Neutrophil (primary cell): ENCODE measurements around the gene PLEKHA4.
A peak's percentile ranks its signal among the peaks of the same experiment; 100 is the strongest.
"Not testable (repeated sequence)": the region's sequence is repeated elsewhere in the genome, so short reads cannot be mapped to it uniquely, and the experiment has no call there.

Experiments
- H3K27ac ChIP-seq: fragments of 200-600 bp; sonication (generic); 2 replicates; pipeline ENCODE4 v1.5.1; 2016; ENCODE audit warnings: mild to moderate bottlenecking, moderate library complexity
- H3K27me3 ChIP-seq: fragments of 200-600 bp; sonication (generic); 2 replicates; pipeline ENCODE4 v1.6.0; 2016; ENCODE audit warnings: mild to moderate bottlenecking
- H3K36me3 ChIP-seq: fragments of 200-600 bp; sonication (generic); 2 replicates; pipeline ENCODE4 v1.5.1; 2017
- H3K4me1 ChIP-seq, 2 experiments: fragments of 200-600 bp in 1 of 2; sonication (generic) in 1 of 2; 1 replicate in 1 of 2; 2 replicates in 1 of 2; pipeline versions ENCODE4 v1.5.1 to v1.6.1; 2013 to 2016; ENCODE audit warnings: low read depth in 1 of 2, low read length in 1 of 2, mild to moderate bottlenecking in 1 of 2, moderate library complexity in 1 of 2; ENCODE audit not compliant: control insufficient read depth in 1 of 2, insufficient read depth in 1 of 2
- H3K4me3 ChIP-seq, 2 experiments: fragments of 200-600 bp in 1 of 2; sonication (generic) in 1 of 2; 1 replicate in 1 of 2; 2 replicates in 1 of 2; pipeline ENCODE4 v1.5.1; 2013 to 2016; ENCODE audit warnings: low read depth in 1 of 2, low read length in 1 of 2, mild to moderate bottlenecking in 1 of 2, moderate library complexity in 1 of 2
- H3K9me3 ChIP-seq: fragments of 200-600 bp; sonication (generic); 2 replicates; pipeline ENCODE4 v1.5.1; 2016
- TF ChIP-seq, protein P1 (sequence below): fragments of 200-600 bp; sonication (generic); IDR thresholded peaks from 2 replicates; pipeline ENCODE4 v1.5.1; 2016; ENCODE audit warnings: antibody characterized with exemption

Gene PLEKHA4

DNA sequence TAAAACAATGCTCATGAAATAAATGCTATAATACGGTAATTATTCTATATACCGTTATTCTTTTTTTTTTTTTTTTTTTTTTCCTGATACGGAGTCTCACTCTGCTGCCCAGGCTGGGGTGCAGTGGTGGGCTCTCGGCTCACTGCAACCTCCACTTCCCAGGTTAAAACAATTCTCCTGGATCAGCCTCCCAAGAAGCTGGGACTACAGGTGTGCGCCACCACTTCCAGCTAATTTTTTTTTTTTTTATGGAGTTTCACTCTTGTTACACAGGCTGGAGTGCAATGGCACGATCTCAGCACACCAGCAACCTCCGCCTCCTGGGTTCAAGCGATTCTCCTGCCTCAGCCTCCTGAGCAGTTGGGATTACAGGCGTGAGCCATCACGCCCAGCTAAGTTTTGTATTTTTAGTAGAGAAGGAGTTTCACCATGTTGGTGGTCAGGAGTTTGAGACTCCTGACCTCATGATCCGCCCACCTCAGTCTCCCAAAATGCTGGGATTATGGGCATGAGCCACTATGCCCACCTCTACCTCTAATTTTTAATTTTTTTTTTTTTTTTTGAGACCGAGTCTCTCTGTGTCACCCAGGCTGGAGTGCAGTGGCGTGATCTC lies 10.7 kb upstream of the PLEKHA4 start:
- no peak overlapping the region for H3K27ac ChIP-seq
- TF ChIP-seq, protein P1, sequence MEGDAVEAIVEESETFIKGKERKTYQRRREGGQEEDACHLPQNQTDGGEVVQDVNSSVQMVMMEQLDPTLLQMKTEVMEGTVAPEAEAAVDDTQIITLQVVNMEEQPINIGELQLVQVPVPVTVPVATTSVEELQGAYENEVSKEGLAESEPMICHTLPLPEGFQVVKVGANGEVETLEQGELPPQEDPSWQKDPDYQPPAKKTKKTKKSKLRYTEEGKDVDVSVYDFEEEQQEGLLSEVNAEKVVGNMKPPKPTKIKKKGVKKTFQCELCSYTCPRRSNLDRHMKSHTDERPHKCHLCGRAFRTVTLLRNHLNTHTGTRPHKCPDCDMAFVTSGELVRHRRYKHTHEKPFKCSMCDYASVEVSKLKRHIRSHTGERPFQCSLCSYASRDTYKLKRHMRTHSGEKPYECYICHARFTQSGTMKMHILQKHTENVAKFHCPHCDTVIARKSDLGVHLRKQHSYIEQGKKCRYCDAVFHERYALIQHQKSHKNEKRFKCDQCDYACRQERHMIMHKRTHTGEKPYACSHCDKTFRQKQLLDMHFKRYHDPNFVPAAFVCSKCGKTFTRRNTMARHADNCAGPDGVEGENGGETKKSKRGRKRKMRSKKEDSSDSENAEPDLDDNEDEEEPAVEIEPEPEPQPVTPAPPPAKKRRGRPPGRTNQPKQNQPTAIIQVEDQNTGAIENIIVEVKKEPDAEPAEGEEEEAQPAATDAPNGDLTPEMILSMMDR = no peak
- H3K36me3 ChIP-seq = peaks cover 47% of the 10 kb centered on the region
- H3K4me1 ChIP-seq = peaks cover 57 to 63% of the 10 kb centered on the region in 2 experiments
- no peak overlapping the region for H3K4me3 ChIP-seq
- no peaks in the 10 kb centered on the region for H3K27me3 ChIP-seq
- no peaks in the 10 kb centered on the region for H3K9me3 ChIP-seq

DNA sequence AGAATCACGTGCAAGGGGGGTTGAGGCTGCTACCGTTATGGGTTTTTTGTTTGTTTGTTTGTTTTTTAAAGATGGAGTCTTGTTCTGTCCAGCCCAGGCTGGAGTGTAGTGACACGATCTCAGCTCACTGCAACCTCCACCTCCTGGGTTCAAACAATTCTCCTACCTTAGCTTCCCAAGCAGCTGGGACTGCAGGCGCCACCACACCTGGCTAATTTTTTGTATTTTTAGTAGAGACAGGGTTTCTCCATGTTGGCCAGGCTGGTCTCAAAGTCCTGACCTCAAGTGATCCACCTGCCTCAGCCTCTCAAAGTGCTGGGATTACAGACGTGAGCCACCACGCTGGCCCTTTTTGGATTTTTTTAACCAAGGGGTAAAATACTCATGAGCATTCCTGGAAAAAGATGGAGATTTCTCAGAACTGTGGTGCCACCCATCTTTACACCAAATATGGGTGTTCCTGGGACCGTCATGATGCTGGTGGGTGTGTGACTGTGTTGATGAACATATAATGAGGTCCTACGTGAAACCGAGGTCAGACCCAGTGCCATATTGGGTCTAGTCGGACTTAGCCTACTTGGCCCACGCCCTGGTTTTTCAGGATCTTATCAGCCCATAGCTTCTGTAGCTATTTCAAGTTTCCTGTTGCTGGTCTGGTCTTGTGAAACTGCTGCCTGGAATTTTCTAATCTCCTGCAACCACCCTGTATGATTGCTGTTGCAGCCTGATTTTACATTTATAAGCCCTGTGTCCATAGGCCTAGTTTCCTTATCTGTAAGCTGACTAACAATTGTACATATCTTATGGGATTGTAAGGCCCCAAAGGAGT lies 10.0 kb upstream of the PLEKHA4 start:
- Histone ChIP-seq H3K4me3 (no peak overlapping the region), H3K4me1 (peaks cover 60 to 67% of the 10 kb centered on the region in 2 experiments), H3K9me3 (no peaks in the 10 kb centered on the region), H3K36me3 (peaks cover 54% of the 10 kb centered on the region), H3K27ac (peak overlapping the region; percentile 45), H3K27me3 (no peaks in the 10 kb centered on the region)
- TF ChIP-seq, protein P1 = no peak

DNA sequence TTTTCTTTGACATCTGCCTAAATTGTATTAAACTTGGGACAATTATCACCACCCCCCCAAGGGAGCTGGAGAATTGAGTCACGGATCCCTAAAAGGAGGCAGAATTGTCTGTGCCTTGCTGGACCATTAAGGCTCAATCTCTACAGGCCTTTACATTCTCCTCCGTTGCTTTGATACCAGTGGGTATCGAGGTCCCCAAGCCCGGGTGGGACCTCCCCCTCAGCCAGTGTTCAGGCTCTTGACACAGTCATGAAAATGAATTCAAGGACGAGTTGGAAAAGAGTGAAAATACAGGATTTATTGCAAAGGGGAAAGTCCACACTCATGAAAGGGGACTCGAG lies 9.4 kb upstream of the PLEKHA4 start:
- Histone ChIP-seq H3K9me3 (no peaks in the 10 kb centered on the region), H3K4me1 (peaks cover 59 to 66% of the 10 kb centered on the region in 2 experiments), H3K36me3 (peaks cover 58% of the 10 kb centered on the region), H3K27me3 (no peaks in the 10 kb centered on the region), H3K4me3 (no peak overlapping the region), H3K27ac (peak overlapping the region; percentile 45)
- TF ChIP-seq, protein P1 = no peak

DNA sequence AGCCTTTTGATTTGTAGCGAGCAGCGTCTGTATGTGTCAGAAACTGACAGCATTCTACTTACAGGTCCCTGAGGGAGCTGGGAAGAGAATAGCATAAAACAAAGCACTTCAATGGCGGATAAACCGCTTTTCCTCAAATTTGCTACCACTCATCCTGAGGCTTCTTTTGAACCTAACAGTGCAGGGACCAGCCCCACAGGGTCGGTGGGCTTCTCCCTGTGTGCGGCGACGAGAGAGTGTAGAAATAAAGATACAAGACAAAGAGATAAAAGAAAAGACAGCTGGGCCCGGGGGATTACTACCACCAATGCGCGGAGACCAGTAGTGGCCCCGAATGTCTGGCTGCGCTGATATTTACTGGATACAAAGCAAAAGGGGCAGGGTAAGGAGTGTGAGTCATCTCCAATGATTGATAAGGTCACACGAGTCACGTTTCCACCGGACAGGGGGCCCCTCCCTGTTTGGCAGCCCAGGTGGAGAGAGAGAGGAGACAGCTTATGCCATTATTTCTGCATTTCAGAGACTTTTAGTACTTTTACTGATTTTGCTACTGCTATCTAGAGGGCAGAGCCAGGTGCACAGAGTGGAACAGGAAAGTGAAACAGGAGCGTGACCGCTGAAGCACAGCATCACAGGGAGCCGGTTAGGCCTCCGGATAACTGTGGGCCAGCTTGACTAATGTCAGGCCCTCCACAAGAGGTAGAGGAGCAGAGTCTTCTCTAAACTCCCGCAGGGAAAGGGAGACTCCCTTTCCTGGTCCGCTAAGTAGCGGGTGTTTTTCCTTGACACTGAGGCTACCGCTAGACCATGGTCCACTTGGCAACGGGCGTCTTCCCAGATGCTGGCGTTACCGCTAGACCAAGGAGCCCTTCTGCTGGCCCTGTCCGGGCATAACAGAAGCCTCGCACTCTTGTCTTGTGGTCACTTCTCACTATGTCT lies 7.9 kb upstream of the PLEKHA4 start:
- peaks cover 58% of the 10 kb centered on the region for H3K36me3 ChIP-seq

DNA sequence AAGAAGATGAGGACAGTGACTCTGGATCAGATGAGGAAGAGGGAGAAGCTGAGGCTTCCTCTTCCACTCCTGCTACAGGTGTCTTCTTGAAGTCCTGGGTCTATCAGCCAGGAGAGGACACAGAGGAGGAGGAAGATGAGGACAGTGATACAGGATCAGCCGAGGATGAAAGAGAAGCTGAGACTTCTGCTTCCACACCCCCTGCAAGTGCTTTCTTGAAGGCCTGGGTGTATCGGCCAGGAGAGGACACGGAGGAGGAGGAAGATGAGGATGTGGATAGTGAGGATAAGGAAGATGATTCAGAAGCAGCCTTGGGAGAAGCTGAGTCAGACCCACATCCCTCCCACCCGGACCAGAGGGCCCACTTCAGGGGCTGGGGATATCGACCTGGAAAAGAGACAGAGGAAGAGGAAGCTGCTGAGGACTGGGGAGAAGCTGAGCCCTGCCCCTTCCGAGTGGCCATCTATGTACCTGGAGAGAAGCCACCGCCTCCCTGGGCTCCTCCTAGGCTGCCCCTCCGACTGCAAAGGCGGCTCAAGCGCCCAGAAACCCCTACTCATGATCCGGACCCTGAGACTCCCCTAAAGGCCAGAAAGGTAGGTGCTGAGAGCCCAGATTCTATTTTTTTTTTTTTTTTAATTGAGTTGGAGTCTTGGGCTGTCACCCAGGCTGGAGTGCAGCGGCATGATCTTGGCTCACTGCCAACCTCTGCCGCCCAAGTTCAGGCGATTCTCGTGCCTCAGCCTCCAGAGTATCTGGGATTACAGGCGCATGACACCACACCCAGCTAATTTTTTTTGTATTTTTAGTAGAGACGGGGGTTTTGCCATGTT lies 6.1 kb upstream of the PLEKHA4 start:
- H3K4me1 ChIP-seq = peaks cover 52 to 53% of the 10 kb centered on the region in 2 experiments
- H3K27ac ChIP-seq = peak overlapping the region; percentile 98
- H3K36me3 ChIP-seq = peaks cover 58% of the 10 kb centered on the region
- no peaks in the 10 kb centered on the region for H3K9me3 ChIP-seq
- TF ChIP-seq, protein P1 = no peak
- peak overlapping the region; percentile 90 to 99 for H3K4me3 ChIP-seq
- H3K27me3 ChIP-seq = no peaks in the 10 kb centered on the region

More for the DNA sequence above, 7.9 kb upstream of the PLEKHA4 start:
- peak overlapping the region; percentile 90 to 99 for H3K4me3 ChIP-seq
- H3K4me1 ChIP-seq = peaks cover 52 to 56% of the 10 kb centered on the region in 2 experiments
- H3K27ac ChIP-seq = peak overlapping the region; percentile 98
- H3K27me3 ChIP-seq, H3K9me3 ChIP-seq: not testable (repeated sequence)
